HG03432 (cell line): Measurements from ENCODE around the gene MTRR.

Source experiments
- ATAC-seq: cut with Tn5 transposase; IDR thresholded peaks from one replicate; pipeline ENCODE4 v1.9.1; 2021; ENCODE audit warnings: mild to moderate bottlenecking, moderate library complexity; ENCODE audit not compliant: unreplicated experiment

Gene MTRR

GRCh38 chr5:7894439-7894838, 25.5 kb downstream of the MTRR start:
- ATAC-seq = no peak

- ATAC-seq = peak; percentile 98
Observed at GRCh38 chr5:7894860-7895259, 25.9 kb downstream of the MTRR start.

- peak; percentile 45 for ATAC-seq
Observed at GRCh38 chr5:7897014-7897600, 28.2 kb downstream of the MTRR start.

GRCh38 chr5:7902201-7902600, 33.3 kb downstream of the MTRR start:
- no peak for ATAC-seq

- no peak for ATAC-seq
Observed at GRCh38 chr5:7902666-7903625, 34.0 kb downstream of the MTRR start.

GRCh38 chr5:7904170-7904569, 35.2 kb downstream of the MTRR start:
- peak; percentile 65 for ATAC-seq

GRCh38 chr5:7907612-7908011, 38.7 kb downstream of the MTRR start:
- no peak for ATAC-seq

- ATAC-seq = no peak
Observed at GRCh38 chr5:7908317-7908716, 39.4 kb downstream of the MTRR start.

GRCh38 chr5:7910738-7911428, 41.9 kb downstream of the MTRR start:
- ATAC-seq = peak; percentile 73

GRCh38 chr5:7911429-7911771, 42.5 kb downstream of the MTRR start:
- peak; percentile 42 for ATAC-seq

- ATAC-seq = no peak
Observed at GRCh38 chr5:7916171-7916804, 47.3 kb downstream of the MTRR start.

- ATAC-seq = no peak
Observed at GRCh38 chr5:7917130-7918123, 48.5 kb downstream of the MTRR start.

- ATAC-seq = no peak
Observed at GRCh38 chr5:7925961-7926695, 57.2 kb downstream of the MTRR start.

- ATAC-seq = no peak
Observed at GRCh38 chr5:7926720-7927119, 57.8 kb downstream of the MTRR start.

GRCh38 chr5:7927466-7928375, 58.8 kb downstream of the MTRR start:
- ATAC-seq = peak; percentile 90

- ATAC-seq = no peak
Observed at GRCh38 chr5:7930011-7930410, 61.1 kb downstream of the MTRR start.

- no peak for ATAC-seq
Observed at GRCh38 chr5:7941692-7942091, 72.7 kb downstream of the MTRR start.

GRCh38 chr5:7947301-7947700, 78.4 kb downstream of the MTRR start:
- ATAC-seq = no peak
